ENCODE results near the gene TMEM132C.

TMEM132C gene

GRCh38 chr12:128649902-128650301 lies 382.9 kb downstream of the TMEM132C start:
- TF ChIP-seq CTCF (IDR thresholded peaks at IDR 0.05) (no peak), ZFX (IDR thresholded peaks at IDR 0.05; ENCODE audit: borderline replicate concordance) (no peak)
- no peak overlapping the region for H3K27ac ChIP-seq

- no peak overlapping the region for H3K27ac ChIP-seq
- no peak for TF ChIP-seq ZFX (IDR thresholded peaks at IDR 0.05; ENCODE audit: borderline replicate concordance)
- TF ChIP-seq CTCF (IDR thresholded peaks at IDR 0.05): no peak
These were observed 385.3 kb downstream of the TMEM132C start for GRCh38 chr12:128652136-128652751.

- TF ChIP-seq ZFX (IDR thresholded peaks at IDR 0.05; ENCODE audit: borderline replicate concordance) (no peak), CTCF (IDR thresholded peaks at IDR 0.05) (no peak)
- H3K27ac ChIP-seq: no peak overlapping the region
These were observed 387.5 kb downstream of the TMEM132C start for GRCh38 chr12:128654468-128654867.

- no peak overlapping the region for H3K27ac ChIP-seq
- TF ChIP-seq CTCF (IDR thresholded peaks at IDR 0.05) (no peak), ZFX (IDR thresholded peaks at IDR 0.05; ENCODE audit: borderline replicate concordance) (no peak)
These were observed 390.4 kb downstream of the TMEM132C start for GRCh38 chr12:128657378-128657777.

GRCh38 chr12:128660532-128661225 lies 393.7 kb downstream of the TMEM132C start:
- H3K27ac ChIP-seq: no peak overlapping the region
- no peak for TF ChIP-seq ZFX (IDR thresholded peaks at IDR 0.05; ENCODE audit: borderline replicate concordance)
- no peak for TF ChIP-seq CTCF (IDR thresholded peaks at IDR 0.05)

- no peak overlapping the region for H3K27ac ChIP-seq
- TF ChIP-seq CTCF (IDR thresholded peaks at IDR 0.05) (no peak), ZFX (IDR thresholded peaks at IDR 0.05; ENCODE audit: borderline replicate concordance) (no peak)
These were observed 394.2 kb downstream of the TMEM132C start for GRCh38 chr12:128661226-128661569.

- no peak for TF ChIP-seq CTCF (IDR thresholded peaks at IDR 0.05)
- TF ChIP-seq ZFX (IDR thresholded peaks at IDR 0.05; ENCODE audit: borderline replicate concordance): no peak
- H3K27ac ChIP-seq: no peak overlapping the region
These were observed 395.1 kb downstream of the TMEM132C start for GRCh38 chr12:128662101-128662500.
